HG02588 (cell line): ENCODE data around the gene CMPK1.
"Not testable (repeated sequence)": the region's sequence is repeated elsewhere in the genome, so short reads cannot be mapped to it uniquely, and the experiment has no call there.

ENCODE experiments used
- ATAC-seq: cut with Tn5 transposase; IDR thresholded peaks from one replicate; pipeline ENCODE4 v1.9.1; 2021; ENCODE audit warnings: mild to moderate bottlenecking, moderate library complexity; ENCODE audit not compliant: unreplicated experiment

Gene CMPK1

DNA sequence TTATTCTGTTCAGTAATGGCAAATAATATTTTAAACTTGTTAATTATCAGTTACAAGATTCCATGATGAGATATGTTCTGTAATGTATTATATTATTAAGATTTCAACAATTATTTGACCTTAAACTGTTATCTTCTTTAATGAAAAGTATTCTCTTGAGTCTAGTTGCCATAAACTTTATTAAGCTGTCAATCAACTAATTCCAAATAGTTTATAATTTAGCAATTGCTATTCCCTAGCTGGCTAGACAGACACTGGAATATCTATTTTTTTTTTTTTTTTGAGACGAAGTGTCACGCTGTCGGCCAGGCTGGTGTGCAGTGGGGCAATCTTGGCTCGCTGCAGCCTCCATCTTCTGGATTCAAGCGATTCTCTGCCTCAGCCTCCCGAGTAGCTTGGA, 3.8 kb downstream of the CMPK1 start:
- ATAC-seq = no peak

DNA sequence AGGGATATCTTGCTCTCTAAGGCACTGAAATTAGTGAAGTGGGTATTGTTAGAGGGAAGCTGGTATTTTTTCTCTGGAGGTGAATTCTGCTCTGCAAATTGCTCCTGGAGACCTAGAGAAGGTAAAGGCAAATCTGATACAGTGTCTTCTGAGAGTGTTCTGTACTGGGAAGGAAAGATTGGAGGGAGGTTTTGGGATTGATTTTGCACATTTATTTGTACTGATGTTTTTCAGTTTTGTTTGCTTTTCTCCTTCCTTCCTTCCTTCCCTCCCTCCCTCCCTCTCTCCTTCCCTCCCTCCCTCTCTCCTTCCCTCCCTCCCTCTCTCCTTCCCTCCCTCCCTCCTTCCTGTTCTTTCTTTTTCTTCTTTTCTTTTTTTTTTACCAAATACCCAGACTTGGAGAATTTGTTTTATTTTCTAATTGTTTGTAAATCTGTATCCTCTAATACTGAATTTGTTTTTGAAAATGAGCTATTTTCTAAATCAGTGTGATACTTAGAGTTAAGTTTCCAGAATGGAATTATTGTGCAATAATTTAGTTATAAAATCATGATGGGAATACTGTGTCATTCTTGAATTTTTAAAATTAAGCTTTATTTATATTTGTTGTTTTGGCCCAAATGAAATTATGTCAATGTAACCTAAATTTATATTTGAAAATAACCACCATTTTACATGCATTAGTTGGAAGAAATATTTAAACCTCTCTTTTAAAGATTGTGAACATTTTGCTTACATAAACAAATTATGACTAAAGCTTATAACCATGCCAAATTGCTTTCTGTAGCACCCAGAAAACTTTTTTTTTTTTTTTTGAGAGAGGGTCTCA, 4.9 kb downstream of the CMPK1 start:
- ATAC-seq = no peak

DNA sequence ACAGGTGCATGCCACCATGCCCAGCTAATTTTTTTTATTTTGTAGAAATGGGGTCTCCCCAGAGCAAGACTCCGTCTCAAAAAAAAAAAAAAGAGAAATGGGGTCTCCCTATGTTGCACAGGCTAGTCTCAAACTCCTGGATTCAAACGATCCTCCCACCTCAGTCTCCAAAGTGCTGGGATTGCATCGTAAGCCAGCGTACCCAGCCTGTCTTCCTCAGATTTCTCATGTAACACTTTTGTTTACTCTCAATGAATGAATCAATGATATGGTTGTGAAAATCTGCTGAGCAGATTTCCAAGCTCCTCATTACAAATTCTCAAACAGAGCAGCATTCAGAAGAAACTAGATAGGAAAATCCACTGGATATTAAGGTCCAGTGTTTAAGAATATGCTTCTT, 6.6 kb downstream of the CMPK1 start:
- ATAC-seq = no peak

DNA sequence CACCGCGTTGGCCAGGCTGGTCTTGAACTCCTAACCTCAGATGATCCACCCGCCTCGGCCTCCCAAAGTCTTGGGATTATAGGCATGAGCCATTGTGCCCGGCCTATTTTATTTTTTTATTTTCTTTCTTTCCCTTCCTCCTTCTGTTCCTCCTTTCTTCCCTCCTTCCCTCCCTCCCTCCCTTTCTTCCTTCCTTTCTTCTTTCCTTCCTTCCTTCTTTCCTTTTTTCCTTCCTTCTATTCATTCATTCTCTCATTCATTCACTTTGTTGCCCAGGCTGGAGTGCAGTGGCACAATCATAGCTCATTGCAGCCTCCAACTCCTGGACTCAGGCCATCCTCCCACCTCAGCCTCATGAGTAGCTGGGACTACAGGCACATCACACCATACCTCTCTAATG, 13.4 kb downstream of the CMPK1 start:
- ATAC-seq = not testable (repeated sequence)

DNA sequence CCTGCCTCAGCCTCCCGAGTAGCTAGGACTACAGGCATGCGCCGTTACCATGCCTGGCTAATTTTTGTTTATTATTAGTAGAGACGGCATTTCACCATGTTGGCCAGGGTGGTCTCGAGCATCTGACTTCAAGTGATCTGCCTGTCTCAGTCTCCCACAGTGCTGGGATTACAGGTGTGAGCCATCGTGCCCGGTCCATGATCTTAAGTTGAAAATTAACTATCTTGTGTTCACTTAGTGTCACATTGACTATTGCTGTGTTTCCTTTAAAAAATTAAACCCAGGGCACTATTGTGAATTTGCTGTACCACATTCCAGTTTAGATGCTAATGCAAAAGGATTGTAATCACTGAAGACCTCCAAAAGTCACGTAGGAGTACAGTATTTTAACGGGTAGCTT, 14.1 kb downstream of the CMPK1 start:
- no peak for ATAC-seq

DNA sequence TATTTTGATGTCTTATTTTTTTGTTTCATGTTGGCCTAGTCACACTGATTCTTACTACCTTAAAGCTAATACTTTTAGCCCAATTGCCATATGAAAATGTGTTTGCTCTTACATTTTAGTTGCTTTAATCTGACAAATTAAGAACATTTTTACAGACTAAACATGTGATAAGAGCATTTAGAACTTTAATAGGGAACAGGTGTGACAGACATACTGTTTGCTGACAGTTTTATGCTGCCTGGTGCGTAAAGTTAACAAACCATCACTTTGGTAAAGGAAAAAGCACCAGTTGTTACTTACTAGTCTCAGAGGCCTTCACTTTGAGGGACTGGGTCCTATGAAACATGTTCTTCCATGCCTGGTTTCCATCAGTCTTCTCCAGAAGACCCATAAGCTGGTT, 14.7 kb downstream of the CMPK1 start:
- ATAC-seq = no peak

DNA sequence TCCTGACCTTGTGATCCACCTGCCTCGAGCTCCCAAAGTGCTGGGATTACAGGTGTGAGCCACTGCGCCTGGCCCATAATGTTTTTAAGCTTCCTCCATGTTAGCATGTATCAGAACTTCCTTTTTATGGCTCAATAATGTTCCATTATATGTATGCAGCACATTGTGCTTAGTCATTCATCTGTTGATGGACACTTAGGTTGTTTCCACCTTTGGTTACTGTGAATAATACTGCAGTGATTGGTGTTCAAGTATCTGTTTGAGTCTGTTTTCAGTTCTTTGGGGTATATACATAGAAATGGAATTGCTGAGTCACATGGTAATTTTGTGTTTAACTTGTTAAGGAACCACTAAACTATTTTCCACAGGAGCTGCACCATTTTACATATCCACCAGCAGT, 17.7 kb downstream of the CMPK1 start:
- peak; percentile 88 for ATAC-seq

DNA sequence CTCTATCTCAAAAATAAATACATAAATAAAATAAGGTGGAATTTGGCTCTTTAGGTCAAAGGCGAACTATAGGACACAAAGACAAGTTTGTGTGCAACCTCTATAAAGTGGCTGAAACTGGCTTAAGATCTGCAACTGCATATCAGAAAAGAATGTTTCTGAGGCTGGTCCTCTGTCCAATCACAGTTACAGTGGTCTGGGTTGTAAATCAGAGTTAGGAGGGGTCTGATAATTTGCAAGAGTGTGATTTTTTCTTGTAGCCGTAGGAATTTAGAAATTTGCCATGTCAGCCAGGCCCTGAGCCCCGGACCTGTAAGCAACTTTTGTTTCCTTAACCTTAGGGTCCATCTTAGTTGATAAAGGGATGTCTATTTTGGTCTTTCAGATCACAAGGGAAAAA, 27.8 kb downstream of the CMPK1 start:
- ATAC-seq = no peak

DNA sequence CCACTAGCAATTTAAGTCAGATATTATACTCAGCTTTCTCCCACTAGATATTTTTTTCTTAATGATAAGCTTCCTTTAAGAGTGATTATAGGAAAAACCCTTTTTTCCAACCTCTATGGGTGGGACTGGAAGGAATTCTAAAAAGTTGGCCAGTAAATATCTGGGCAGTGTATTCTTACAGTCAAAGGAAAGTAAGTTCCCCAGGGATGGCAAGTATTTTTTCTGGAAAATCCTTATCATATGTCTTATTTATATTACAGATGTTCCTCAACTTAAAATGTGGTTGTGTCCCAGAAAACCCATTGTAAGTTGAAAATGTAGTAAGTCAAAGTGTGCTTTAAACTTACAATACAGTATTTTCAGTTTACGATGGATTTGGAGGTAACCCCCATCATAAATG, 29.2 kb downstream of the CMPK1 start:
- ATAC-seq = no peak

DNA sequence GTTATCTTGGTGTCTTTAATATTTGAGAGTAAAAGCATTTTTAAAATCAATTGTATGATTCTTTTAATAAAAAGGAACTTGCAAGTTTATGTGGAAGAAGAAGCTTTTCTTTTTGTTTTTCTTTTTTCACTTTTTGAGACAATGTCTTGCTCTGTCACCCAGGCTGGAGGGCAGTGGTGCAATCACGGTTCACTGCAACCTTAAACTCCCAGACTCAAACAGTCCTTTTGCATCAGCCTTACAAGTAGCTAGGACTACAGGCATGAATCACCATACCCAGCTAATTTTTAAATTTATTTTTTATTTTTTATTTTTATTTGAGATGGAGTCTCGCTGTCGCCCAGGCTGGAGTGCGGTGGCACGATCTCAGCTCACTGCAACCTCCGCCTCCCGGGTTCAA, 34.1 kb downstream of the CMPK1 start:
- ATAC-seq = no peak

DNA sequence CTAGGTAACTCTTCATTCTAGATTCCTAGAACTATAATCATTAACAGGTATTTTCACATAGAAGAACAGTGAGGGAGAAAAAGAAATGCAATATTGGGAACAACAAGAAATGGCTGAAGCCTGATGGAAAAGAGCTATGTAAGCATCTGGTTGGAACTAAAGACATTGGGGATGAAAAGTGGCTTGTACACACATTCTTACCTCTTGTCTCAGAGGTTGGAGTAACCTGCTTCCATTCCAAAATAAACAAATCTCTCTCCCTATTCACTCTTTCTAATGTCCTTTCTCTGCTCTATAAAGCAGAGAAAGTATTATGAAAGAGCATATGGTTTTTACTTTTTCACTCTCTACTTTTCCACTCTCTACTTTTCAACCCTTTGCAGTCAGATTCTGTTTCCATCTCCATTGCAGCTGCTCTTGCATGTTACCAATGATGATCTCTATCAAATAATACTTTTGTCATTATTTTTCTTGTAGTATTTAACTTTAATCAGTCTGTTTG, 37.5 kb downstream of the CMPK1 start:
- ATAC-seq = no peak

DNA sequence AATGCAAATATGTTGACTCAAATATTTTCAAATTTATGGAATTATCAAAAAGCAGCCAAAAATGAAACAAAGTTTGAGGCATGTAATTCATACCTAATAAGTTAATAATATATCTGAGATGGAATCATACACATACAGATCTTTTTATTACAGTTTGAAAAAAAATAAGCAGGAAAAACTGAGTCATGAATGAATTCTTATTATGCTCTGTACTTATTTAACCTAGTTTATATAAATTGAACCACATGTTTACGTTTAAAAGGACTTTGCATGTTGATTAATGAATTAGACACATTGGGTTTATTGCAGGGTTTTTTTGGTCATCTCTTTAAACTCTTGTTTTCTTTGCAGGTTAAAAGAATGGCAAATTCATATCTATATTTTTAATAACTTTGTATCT, 40.9 kb downstream of the CMPK1 start:
- no peak for ATAC-seq

DNA sequence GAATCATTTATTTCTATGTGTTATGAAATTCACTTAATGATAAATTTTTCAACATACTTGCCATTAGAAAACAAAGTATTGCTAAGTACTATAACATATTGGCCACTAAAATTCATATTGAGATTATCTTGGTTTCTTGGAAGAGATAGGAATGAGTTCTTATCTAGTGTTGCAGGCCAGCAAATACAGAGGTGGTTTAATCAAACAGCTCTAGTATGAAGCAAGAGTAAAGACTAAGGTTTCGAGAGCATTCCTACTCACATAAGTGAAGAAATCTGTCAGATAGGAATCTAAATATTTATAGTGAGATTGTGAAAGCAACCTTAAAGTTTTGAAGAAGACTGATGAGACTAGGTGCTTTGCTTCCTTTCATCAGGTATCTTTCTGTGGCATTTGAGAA, 44.6 kb downstream of the CMPK1 start:
- no peak for ATAC-seq

DNA sequence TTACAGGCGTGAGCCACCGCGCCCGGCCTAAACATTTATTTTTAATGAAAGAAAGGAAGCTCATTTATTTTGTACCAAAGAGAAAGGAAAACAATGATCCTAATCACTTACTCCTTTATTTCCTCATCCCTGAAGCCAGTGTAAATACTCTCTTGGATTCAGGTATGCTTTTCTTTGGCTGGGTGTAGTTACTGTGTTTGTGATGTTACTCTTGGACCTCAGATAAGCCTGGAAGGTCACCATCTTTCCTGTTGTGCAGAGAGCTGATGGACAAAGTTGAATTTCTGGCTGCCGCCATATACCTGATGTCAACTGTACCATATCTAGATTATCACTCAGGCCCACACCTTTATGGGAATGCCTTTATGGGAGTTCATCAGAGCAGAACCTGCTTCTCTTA, 47.1 kb downstream of the CMPK1 start:
- ATAC-seq = no peak

DNA sequence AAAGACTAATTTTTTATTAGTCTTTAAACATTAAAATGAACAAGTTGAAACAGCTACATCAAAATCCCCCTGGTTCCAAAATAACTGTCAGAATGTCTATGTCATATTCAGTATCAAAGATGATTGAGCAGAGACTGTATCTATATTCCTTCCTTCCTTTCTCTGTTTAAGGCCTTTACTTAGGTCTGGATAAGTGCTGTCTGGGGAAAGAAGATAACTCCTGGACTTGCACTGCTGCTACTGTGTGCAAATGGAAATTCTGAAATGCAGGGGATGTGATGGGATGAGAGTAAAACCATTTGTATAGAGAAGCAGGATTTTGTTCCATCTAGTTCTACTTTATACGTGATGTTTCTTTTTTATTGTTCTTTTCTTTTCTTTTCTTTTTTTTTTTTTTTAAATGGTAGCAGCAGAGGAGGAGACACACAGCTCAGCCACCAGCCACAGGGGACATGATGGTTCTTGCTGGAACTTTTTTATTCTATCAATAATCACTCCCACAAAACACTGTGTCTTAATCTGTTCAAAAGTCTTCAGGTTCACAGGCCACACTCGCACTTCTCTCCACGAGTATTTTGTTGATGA, 48.9 kb downstream of the CMPK1 start:
- ATAC-seq = no peak

DNA sequence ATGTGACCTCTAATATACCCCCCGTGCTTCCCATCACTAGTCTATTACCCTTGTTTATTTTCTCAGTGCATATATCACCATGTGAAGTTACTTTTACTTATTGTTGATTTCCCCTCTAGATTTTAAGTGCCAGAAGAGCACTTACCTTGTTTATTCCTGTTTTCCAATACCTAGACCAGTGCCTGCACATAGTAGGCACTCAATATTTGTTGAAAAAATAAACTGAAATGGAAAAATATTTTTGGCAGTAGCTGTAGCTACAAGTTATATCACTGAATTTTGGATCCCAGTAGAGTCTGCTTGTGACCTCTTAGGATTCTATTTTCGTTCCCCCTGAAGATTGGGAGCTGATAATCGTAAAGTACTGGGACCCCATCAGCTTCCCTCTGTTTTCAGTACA, 50.5 kb downstream of the CMPK1 start:
- no peak for ATAC-seq

DNA sequence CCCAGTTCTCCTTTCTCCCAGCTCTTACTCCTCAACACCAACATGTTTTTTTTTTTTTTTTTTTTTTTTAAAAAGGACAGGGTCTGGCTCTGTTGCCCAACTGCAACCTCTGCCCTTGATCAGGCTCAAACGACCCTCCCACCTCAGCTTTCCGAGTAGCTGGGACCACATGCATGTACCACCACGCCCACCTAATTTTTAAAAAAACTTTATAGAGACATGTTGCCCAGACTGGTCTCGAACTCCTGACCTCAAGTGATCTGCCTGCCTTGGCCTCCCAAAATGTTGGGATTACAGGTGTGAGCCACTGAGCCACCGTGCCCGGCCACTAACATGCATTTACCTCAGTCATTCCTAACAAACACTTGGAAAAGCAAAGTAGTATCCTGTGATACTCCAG, 51.4 kb downstream of the CMPK1 start:
- ATAC-seq = no peak

DNA sequence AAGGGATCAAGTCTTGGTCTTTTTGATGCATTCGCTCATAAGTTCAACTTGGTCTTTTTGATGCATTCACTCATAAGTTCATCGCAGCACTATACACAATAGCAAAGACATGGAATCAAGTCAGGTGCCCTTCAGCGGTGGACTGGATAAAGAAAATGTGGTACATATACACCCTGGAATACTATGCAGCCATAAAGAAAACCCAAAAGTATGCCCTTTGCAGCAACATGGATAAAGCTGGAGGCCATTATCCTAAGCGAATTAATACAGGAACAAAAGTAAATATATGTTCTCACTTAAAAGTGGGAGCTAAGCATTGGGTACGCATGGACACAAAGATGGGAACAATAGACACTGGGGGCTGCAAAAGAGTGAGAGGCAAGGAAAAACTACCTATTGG, 52.7 kb downstream of the CMPK1 start:
- no peak for ATAC-seq

DNA sequence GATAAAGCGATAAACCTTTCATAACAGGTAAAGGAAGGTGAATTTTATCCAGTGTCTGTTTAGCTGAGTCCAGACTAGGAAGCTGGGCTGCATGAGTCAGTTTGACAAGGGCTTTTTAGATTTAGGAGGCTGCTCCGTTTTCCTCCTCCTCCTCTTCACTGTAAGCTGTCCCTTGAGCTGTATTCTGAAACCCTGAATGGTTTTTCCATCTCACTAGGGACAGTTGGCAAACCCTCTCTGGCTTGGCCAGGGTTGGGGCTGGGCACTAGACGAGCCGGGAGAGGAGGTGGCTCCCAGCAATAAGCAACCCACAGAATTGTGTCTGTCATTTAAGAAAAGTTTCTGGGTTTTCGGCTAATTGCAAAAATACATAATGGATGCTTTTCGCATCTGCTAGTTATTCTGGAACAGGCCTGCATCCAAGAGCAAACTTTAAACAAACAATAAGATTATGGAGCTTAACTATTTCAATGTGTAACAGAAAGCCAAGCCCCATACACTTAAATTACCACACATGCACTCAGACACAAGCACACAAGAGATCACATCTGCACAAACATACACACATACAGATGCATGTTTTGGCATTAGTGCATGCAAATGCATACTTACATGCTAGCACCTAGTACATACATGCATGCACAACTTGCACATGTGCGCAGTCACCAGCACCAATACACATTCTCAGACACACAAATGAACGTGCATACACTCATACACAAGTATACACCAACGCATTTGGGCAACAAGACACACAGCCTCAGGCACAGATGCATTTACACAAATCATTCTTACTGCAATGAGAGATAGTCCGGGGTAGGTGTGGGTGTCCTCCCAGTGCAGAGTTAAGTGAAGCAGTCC, 54.7 kb downstream of the CMPK1 start:
- ATAC-seq = no peak

DNA sequence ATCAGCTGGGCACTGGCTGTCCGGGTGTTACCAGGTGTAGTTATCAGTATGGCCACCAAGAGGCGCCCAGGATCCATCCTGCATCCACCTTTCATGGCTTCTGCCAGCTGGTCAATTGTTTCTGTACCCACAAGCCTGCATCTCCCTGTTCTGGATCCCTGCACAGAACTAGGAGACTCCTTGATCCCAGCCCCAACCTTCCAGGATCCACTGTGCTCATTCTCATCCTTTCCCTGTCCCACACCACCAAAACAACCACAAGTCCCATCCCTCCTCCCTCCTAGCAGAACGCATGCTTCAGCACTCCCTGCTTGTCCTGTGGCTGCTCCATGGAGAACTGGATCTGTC, 55.3 kb downstream of the CMPK1 start:
- ATAC-seq = no peak

DNA sequence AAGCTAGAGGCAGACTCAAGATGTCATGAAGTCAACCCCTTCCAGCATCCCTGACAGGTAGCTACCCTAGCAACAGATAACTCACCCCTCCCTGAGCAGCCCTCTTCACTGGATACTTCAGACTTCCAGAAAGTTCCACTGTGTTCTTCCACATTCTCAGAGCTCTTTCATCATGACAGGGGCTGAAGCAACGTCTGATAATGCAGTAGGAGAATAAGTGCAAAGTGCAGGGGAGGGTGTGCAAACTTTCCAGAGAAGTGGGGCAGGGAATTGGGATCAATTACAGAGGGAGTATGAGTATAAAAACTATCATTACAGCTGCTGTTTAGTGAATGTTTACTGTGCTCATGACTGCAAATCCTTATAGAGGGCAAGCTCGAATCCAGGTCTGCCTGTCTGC, 56.1 kb downstream of the CMPK1 start:
- no peak for ATAC-seq

DNA sequence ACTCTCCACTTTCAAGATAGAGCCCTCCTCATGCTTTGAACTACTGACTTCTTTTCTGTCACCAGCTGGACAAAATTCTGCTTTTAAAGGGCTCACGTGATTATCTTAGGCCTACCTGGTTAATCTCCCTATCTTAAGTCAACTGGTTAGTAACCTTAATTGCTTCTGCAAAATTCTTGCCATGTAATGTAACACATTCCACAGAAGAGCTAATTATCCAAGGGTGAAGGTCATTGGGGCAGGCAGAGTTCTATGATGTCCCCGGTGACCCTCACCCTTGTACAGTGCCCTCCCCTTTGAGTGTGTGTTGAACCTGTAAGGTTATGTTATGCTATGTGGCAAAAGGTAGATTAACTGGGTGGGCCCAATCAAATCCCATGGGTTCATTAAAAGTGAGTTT, 57.3 kb downstream of the CMPK1 start:
- ATAC-seq = no peak
